Mesenchymal stem cell (in vitro differentiated cells and primary cell): ENCODE measurements around the gene CNBD2.
"Not testable (repeated sequence)": the region's sequence is repeated elsewhere in the genome, so short reads cannot be mapped to it uniquely, and the experiment has no call there.

Source experiments
- DNase-seq: peaks from one replicate; pipeline ENCODE4 v3.0.0-alpha.2; 2013
- H2AFZ ChIP-seq: one replicate; pipeline ENCODE4 v1.6.1; 2013; ENCODE audit warnings: low read depth, mild to moderate bottlenecking, control low read depth, inconsistent platforms, low read length, moderate library complexity
- H2AK5ac ChIP-seq: 2 replicates; pipeline ENCODE4 v1.6.1; 2013; ENCODE audit warnings: low read length, moderate library complexity, mild to moderate bottlenecking, inconsistent platforms; ENCODE audit not compliant: severe bottlenecking
- H2BK120ac ChIP-seq: one replicate; pipeline ENCODE4 v1.6.1; 2013; ENCODE audit warnings: low read depth, mild to moderate bottlenecking, inconsistent platforms, low read length, moderate library complexity
- H2BK12ac ChIP-seq, 2 experiments: one replicate each; pipeline ENCODE4 v1.6.1; 2013; ENCODE audit warnings: inconsistent platforms in 2 of 2, low read length in 2 of 2, mild to moderate bottlenecking in 2 of 2, moderate library complexity in 2 of 2, control low read depth in 1 of 2
- H2BK15ac ChIP-seq: one replicate; pipeline ENCODE4 v1.6.1; 2013; ENCODE audit warnings: mild to moderate bottlenecking, low read depth, inconsistent platforms; ENCODE audit not compliant: poor library complexity, severe bottlenecking
- H2BK5ac ChIP-seq: 2 replicates; pipeline ENCODE4 v1.6.1; 2013; ENCODE audit warnings: low read depth, mild to moderate bottlenecking, low read length, control low read depth, inconsistent platforms; ENCODE audit not compliant: poor library complexity, severe bottlenecking
- H3K14ac ChIP-seq, 2 experiments: one replicate each; pipeline ENCODE4 v1.6.1; 2013; ENCODE audit warnings: inconsistent platforms in 2 of 2, low read length in 2 of 2, control low read depth in 1 of 2, mild to moderate bottlenecking in 1 of 2, moderate library complexity in 1 of 2
- H3K18ac ChIP-seq, 2 experiments: one replicate each; pipeline ENCODE4 v1.6.1; 2013; ENCODE audit warnings: inconsistent platforms in 2 of 2, low read length in 2 of 2, control low read depth in 1 of 2, low read depth in 1 of 2, mild to moderate bottlenecking in 1 of 2
- H3K23ac ChIP-seq, 2 experiments: one replicate each; pipeline ENCODE4 v1.6.1; 2013; ENCODE audit warnings: inconsistent platforms in 2 of 2, low read length in 2 of 2, mild to moderate bottlenecking in 2 of 2, moderate library complexity in 2 of 2, control low read depth in 1 of 2
- H3K27ac ChIP-seq: 2 replicates; pipeline ENCODE4 v1.5.1; 2013; ENCODE audit warnings: mild to moderate bottlenecking, moderate library complexity, low read length, control low read depth, inconsistent platforms; ENCODE audit not compliant: poor library complexity, severe bottlenecking
- H3K27me3 ChIP-seq, 2 experiments: 2 replicates each; pipeline versions ENCODE4 v1.6.1 to v1.7.0; 2013; ENCODE audit warnings: low read length in 2 of 2, mild to moderate bottlenecking in 2 of 2, moderate library complexity in 2 of 2, control low read depth in 1 of 2, inconsistent platforms in 1 of 2; ENCODE audit not compliant: control insufficient read depth in 1 of 2, insufficient read depth in 1 of 2
- H3K36me3 ChIP-seq, 2 experiments: 2 replicates each; pipeline versions ENCODE4 v1.6.1 to v1.7.0; 2013; ENCODE audit warnings: low read length in 2 of 2, control low read depth in 1 of 2, inconsistent platforms in 1 of 2, low read depth in 1 of 2, mild to moderate bottlenecking in 1 of 2; ENCODE audit not compliant: insufficient read depth in 2 of 2, control insufficient read depth in 1 of 2
- H3K4ac ChIP-seq, 2 experiments: one replicate each; pipeline ENCODE4 v1.6.1; 2013; ENCODE audit warnings: inconsistent platforms in 2 of 2, low read length in 2 of 2, mild to moderate bottlenecking in 2 of 2, moderate library complexity in 2 of 2, control low read depth in 1 of 2, low read depth in 1 of 2
- H3K4me1 ChIP-seq: 2 replicates; pipeline ENCODE4 v1.6.1; 2013; ENCODE audit warnings: low read depth, low read length, control low read depth; ENCODE audit not compliant: control insufficient read depth, insufficient read depth
- H3K4me2 ChIP-seq: 2 replicates; pipeline ENCODE4 v1.6.1; 2013; ENCODE audit warnings: low read length, mild to moderate bottlenecking, inconsistent platforms; ENCODE audit not compliant: poor library complexity, severe bottlenecking
- H3K4me3 ChIP-seq, 2 experiments: 2 replicates each; pipeline versions ENCODE4 v1.5.1 to v1.7.0; 2013; ENCODE audit warnings: low read length in 2 of 2, mild to moderate bottlenecking in 2 of 2, control low read depth in 1 of 2, low read depth in 1 of 2; ENCODE audit not compliant: insufficient read depth in 1 of 2
- H3K79me1 ChIP-seq: replicated peaks from 2 replicates; pipeline ENCODE4 v1.6.1; 2013; ENCODE audit warnings: mild to moderate bottlenecking, control low read depth, low read length, inconsistent platforms; ENCODE audit not compliant: poor library complexity, severe bottlenecking
- H3K9ac ChIP-seq: 2 replicates; pipeline ENCODE4 v1.7.0; 2013; ENCODE audit warnings: mild to moderate bottlenecking, low read length, moderate library complexity
- H3K9me3 ChIP-seq: 2 replicates; pipeline ENCODE4 v1.7.0; 2013; ENCODE audit warnings: mild to moderate bottlenecking, low read length; ENCODE audit not compliant: control insufficient read depth
- H4K8ac ChIP-seq: one replicate; pipeline ENCODE4 v1.6.1; 2013; ENCODE audit warnings: inconsistent platforms, mild to moderate bottlenecking, low read length, moderate library complexity
- H4K91ac ChIP-seq: one replicate; pipeline ENCODE4 v1.6.1; 2013; ENCODE audit warnings: mild to moderate bottlenecking, low read length, inconsistent platforms
- WGBS: methylation state at CpG from one replicate; pipeline ENCODE4 v1.1.7; 2013; ENCODE audit warnings: mixed read lengths; 5-methylcytosine and 5-hydroxymethylcytosine counted together

The CNBD2 gene

DNA sequence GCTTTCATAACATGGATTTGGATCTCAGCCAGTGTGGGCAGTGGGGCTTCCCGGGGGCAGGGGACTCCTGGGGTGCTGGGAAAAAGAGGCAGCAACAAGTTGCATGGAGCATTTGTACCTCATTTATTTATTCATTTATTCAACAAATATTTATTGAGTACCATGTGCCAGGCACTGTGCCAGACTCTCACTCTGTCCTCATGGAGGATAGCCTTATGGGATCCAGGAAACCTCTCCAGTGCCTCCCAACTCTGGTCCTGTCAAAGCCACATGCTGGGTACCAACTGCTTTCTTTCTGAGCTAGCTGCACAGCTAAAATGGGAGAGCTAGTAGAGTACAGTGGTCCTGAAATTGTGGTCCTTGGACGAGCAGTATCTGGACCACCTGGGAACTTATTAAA, 98.4 kb downstream of the CNBD2 start:
- Histone ChIP-seq H2BK120ac (no peak overlapping the region), H2AFZ (no peak overlapping the region), H3K9ac (no peak overlapping the region), H2BK12ac (no peak overlapping the region), H3K4me2 (no peak overlapping the region), H4K91ac (no peak overlapping the region), H2BK15ac (no peak overlapping the region), H3K27ac (no peak overlapping the region), H3K18ac (no peak overlapping the region), H2BK5ac (no peak overlapping the region), H2AK5ac (no peak overlapping the region), H3K4me3 (no peak overlapping the region), H3K36me3 (no peaks in the 10 kb centered on the region), H3K4ac (no peak overlapping the region), H3K79me1 (no peaks in the 10 kb centered on the region), H3K27me3 (peaks cover 0 to 9% of the 10 kb centered on the region in 2 experiments), H3K23ac (no peak overlapping the region), H3K14ac (no peak overlapping the region), H4K8ac (no peak overlapping the region), H3K9me3 (no peaks in the 10 kb centered on the region), H3K4me1 (peaks cover 19% of the 10 kb centered on the region)
- WGBS: 100% methylated on average over 1 of the region's 2 CpGs
- DNase-seq: no peak

DNA sequence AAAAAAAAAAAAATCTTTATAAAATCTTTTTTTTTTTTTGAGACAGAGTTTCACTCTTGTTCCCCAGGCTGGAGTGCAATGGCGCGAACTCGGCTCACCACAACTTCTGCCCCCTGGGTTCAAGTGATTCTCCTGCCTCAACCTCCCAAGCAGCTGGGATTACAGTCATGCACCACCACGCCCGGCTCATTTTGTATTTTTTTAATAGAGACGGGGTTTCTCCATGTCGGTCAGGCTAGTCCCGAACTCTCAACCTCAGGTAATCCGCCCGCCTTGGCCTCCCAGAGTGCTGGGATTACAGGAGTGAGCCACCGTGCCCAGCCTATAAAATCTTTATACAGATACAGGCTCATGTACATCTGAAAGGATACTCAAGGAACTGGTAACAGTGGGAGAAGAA, 100.1 kb downstream of the CNBD2 start:
- H3K27ac ChIP-seq, H3K4me3 ChIP-seq, DNase-seq, H3K9ac ChIP-seq, H4K91ac ChIP-seq, H2AFZ ChIP-seq, H4K8ac ChIP-seq, H3K79me1 ChIP-seq, H2BK12ac ChIP-seq, H2BK5ac ChIP-seq, H3K18ac ChIP-seq, H3K14ac ChIP-seq, H3K23ac ChIP-seq, H3K9me3 ChIP-seq, H2BK15ac ChIP-seq, H2BK120ac ChIP-seq, H3K4ac ChIP-seq, H3K4me2 ChIP-seq, H3K36me3 ChIP-seq, H2AK5ac ChIP-seq: not testable (repeated sequence)
- Histone ChIP-seq H3K4me1 (peaks cover 19% of the 10 kb centered on the region), H3K27me3 (peaks cover 0 to 11% of the 10 kb centered on the region in 2 experiments)
- WGBS: 98% methylated on average over 10 of the region's 11 CpGs

DNA sequence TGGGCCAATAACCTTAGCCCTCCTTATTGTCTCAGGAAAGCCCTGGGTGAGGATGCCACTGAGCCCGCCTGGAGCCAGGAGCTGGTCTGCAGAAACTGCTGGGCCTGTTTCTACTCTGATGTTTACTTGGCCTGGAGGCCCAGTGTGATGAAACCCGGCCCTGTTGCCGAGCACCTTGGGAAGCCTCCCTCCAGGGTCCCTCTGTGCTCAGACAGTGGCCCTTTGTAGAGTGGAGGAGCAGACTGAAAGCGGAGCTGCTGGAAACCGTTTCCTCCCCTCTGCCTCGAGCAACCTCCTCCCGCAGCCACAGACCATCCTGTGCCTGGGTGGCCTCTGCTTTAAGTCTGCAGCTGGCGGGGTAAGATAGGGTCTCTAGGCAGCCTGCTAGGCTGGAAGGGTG, 102.1 kb downstream of the CNBD2 start:
- no peak overlapping the region for H2AK5ac ChIP-seq
- H4K8ac ChIP-seq: peak overlapping the region; percentile 71
- H2BK12ac ChIP-seq: no peak overlapping the region
- H3K18ac ChIP-seq: peak overlapping the region in 1 of 2 experiments; percentile 44
- no peak overlapping the region for H3K23ac ChIP-seq
- H2BK5ac ChIP-seq: no peak overlapping the region
- H3K9ac ChIP-seq: no peak overlapping the region
- H2BK120ac ChIP-seq: no peak overlapping the region
- no peaks in the 10 kb centered on the region for H3K36me3 ChIP-seq
- H2BK15ac ChIP-seq: no peak overlapping the region
- peak overlapping the region; percentile 19 for H2AFZ ChIP-seq
- peaks cover 8% of the 10 kb centered on the region for H3K4me1 ChIP-seq
- H3K27ac ChIP-seq: no peak overlapping the region
- no peak overlapping the region for H3K4ac ChIP-seq
- no peaks in the 10 kb centered on the region for H3K79me1 ChIP-seq
- peak overlapping the region in 1 of 2 experiments; percentile 55 for H3K14ac ChIP-seq
- no peaks in the 10 kb centered on the region for H3K9me3 ChIP-seq
- H4K91ac ChIP-seq: no peak overlapping the region
- 63% methylated on average over 6 of the region's 8 CpGs for WGBS
- no peak for DNase-seq
- no peak overlapping the region for H3K4me3 ChIP-seq
- no peak overlapping the region for H3K4me2 ChIP-seq
- H3K27me3 ChIP-seq: peaks cover 0 to 11% of the 10 kb centered on the region in 2 experiments

DNA sequence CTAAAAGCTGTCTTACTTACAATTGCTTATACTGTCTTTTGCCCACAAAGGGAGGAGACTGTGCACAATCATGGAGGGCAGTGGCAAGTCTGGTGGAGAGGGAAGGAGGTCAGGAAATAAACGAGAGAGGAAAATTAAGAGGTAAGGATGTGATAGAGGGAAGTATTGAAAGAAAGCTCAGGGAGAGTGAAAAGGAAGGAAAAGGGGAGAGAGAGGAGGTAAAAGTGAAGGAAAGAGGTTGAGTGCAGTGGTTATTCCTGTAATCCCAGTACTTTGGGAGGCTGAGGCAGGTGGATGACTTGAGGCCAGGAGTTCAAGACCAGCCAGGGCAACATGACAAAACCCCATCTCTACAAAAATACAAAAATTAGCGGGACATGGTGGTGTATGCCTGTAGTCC, 103.5 kb downstream of the CNBD2 start:
- no peak overlapping the region for H2BK120ac ChIP-seq
- no peak overlapping the region for H3K23ac ChIP-seq
- peaks cover 4% of the 10 kb centered on the region for H3K4me1 ChIP-seq
- H3K27ac ChIP-seq: no peak overlapping the region
- no peak overlapping the region for H4K8ac ChIP-seq
- no peak overlapping the region for H2BK5ac ChIP-seq
- H3K14ac ChIP-seq: no peak overlapping the region
- H3K18ac ChIP-seq: no peak overlapping the region
- whole genome bisulfite sequencing: 94% methylated on average over 2 of the region's 2 CpGs
- H2BK15ac ChIP-seq: no peak overlapping the region
- DNase-seq: no peak
- H3K79me1 ChIP-seq: no peaks in the 10 kb centered on the region
- no peak overlapping the region for H2AK5ac ChIP-seq
- no peak overlapping the region for H4K91ac ChIP-seq
- H3K9me3 ChIP-seq: no peaks in the 10 kb centered on the region
- no peak overlapping the region for H3K4me2 ChIP-seq
- H3K4ac ChIP-seq: no peak overlapping the region
- no peak overlapping the region for H3K4me3 ChIP-seq
- H3K9ac ChIP-seq: no peak overlapping the region
- no peak overlapping the region for H2BK12ac ChIP-seq
- no peaks in the 10 kb centered on the region for H3K36me3 ChIP-seq
- H2AFZ ChIP-seq: no peak overlapping the region
- H3K27me3 ChIP-seq: peaks cover 0 to 13% of the 10 kb centered on the region in 2 experiments
